HepG2 (cell line): Measurements from ENCODE around the gene MVP. TPM values are rescaled to one million over a fixed set of nuclear protein-coding genes. Genes with fewer than 3 reads are reported as not detected.

Experiments
- ATAC-seq: fragments of 200-7000 bp; cut with Tn5 transposase; 3 replicates; pipeline ENCODE4 v1.9.1; 2020; ENCODE audit warnings: mild to moderate bottlenecking, moderate library complexity
- BruUV-seq: library from RNA; stranded (reverse); fragments of 400-500 nt; replicated peaks from 2 replicates; lab custom pipeline; 2021; lab: Mats Ljungman, UMichigan
- CTCF ChIA-PET: fragments of 300-600 bp; formaldehyde crosslinking; extraction: SDS; loops from one replicate; lab custom pipeline; 2021; ENCODE audit warnings: low total read pairs, inconsistent platforms, low intra/inter-chr PET ratio; lab: Yijun Ruan, JAX
- POLR2A ChIA-PET: fragments of 350-600 bp; sonication (Branson Sonifier 250); formaldehyde crosslinking; loops from one replicate; lab custom pipeline; 2020; ENCODE audit warnings: antibody characterized with exemption, inconsistent platforms; lab: Yijun Ruan, JAX
- DNase-seq: peaks from one replicate; pipeline ENCODE4 v3.0.0-alpha.2; 2015; ENCODE audit warnings: low spot score
- FAIRE-seq: peaks from 3 replicates; lab custom pipeline; 2011; peaks lifted over from hg19 to GRCh38; lab: Jason Lieb, UNC
- H2AFZ ChIP-seq: one replicate; pipeline ENCODE4 v1.6.1; 2011; ENCODE audit warnings: low read length, inconsistent platforms
- H3K27ac ChIP-seq: fragments of 300-600 bp; 3 replicates; pipeline ENCODE4 v1.8.0; 2011; ENCODE audit warnings: mixed run types, mild to moderate bottlenecking, mixed read lengths, low read length, inconsistent platforms; ENCODE audit not compliant: insufficient read depth; ENCODE audit errors: extremely low read length
- H3K27me3 ChIP-seq, 2 experiments: fragments of 200-600 bp in 1 of 2; 2 replicates in 1 of 2; 3 replicates in 1 of 2; pipeline versions ENCODE4 v1.6.0 to v1.8.0; 2011; ENCODE audit warnings: low read length in 2 of 2, mild to moderate bottlenecking in 2 of 2, moderate library complexity in 2 of 2, inconsistent platforms in 1 of 2; ENCODE audit not compliant: insufficient read depth in 2 of 2, control insufficient read depth in 1 of 2
- H3K36me3 ChIP-seq, 2 experiments: fragments of 200-600 bp in 1 of 2; replicated peaks in 1 of 2; 2 replicates in 1 of 2; 3 replicates in 1 of 2; pipeline versions ENCODE4 v1.5.1 to v1.8.0; 2011; ENCODE audit warnings: low read length in 2 of 2, inconsistent platforms in 1 of 2; ENCODE audit not compliant: insufficient read depth in 2 of 2, control insufficient read depth in 1 of 2
- H3K4me1 ChIP-seq: 2 replicates; pipeline ENCODE4 v1.5.1; 2012; ENCODE audit warnings: low read length, inconsistent platforms; ENCODE audit not compliant: insufficient read depth
- H3K4me2 ChIP-seq: 2 replicates; pipeline ENCODE4 v1.6.0; 2011; ENCODE audit warnings: low read depth, low read length, inconsistent platforms
- H3K4me3 ChIP-seq, 3 experiments: fragments of 200-600 bp in 1 of 3; sonication (generic), shearing (Covaris generic) in 1 of 3; replicated peaks in 1 of 3; 2 replicates each; pipeline ENCODE4 v1.5.1; 2011 to 2016; ENCODE audit warnings: low read length in 3 of 3, inconsistent platforms in 2 of 3, low read depth in 2 of 3, mild to moderate bottlenecking in 2 of 3, control low read depth in 1 of 3, mixed read lengths in 1 of 3; ENCODE audit not compliant: insufficient read depth in 1 of 3
- H3K79me2 ChIP-seq: one replicate; pipeline ENCODE4 v1.6.1; 2011; ENCODE audit warnings: low read length, inconsistent platforms; ENCODE audit not compliant: insufficient read depth
- H3K9ac ChIP-seq: 2 replicates; pipeline ENCODE4 v1.6.0; 2011; ENCODE audit warnings: mild to moderate bottlenecking, low read depth, low read length, inconsistent platforms; ENCODE audit not compliant: insufficient read depth
- H3K9me3 ChIP-seq: 2 replicates; pipeline ENCODE4 v1.5.1; 2012; ENCODE audit warnings: mild to moderate bottlenecking, low read length
- H4K20me1 ChIP-seq: 2 replicates; pipeline ENCODE4 v1.6.0; 2011; ENCODE audit warnings: inconsistent platforms, mild to moderate bottlenecking, low read length, moderate library complexity; ENCODE audit not compliant: insufficient read depth
- AHR ChIP-seq: IDR thresholded peaks from 2 replicates; pipeline ENCODE4 v1.6.1; 2018; ENCODE audit warnings: missing genetic modification reagents, missing compliant biosample characterization
- ARNTL ChIP-seq: sonication (generic); formaldehyde crosslinking; IDR thresholded peaks from 2 replicates; pipeline ENCODE4 v1.4.0; 2020; ENCODE audit warnings: mild to moderate bottlenecking, missing genetic modification reagents
- CCDC6 ChIP-seq: sonication (generic); formaldehyde crosslinking; IDR thresholded peaks from 2 replicates; pipeline ENCODE4 v1.8.1; 2022; ENCODE audit warnings: mild to moderate bottlenecking, missing genetic modification reagents, moderate library complexity
- FOXP4 ChIP-seq: sonication (generic); formaldehyde crosslinking; IDR thresholded peaks from 2 replicates; pipeline ENCODE4 v1.4.0; 2020; ENCODE audit warnings: missing genetic modification reagents
- MLXIP ChIP-seq: sonication (generic); formaldehyde crosslinking; IDR thresholded peaks from 2 replicates; pipeline ENCODE4 v1.9.0; 2021; ENCODE audit warnings: missing genetic modification reagents, borderline replicate concordance
- NR2F1 ChIP-seq, 2 experiments: fragments of 450-650 bp in 1 of 2; formaldehyde crosslinking in 1 of 2; IDR thresholded peaks; 2 replicates each; pipeline versions ENCODE4 v1.5.0 to v1.6.1; 2016 to 2020; ENCODE audit warnings: mild to moderate bottlenecking in 1 of 2, missing compliant biosample characterization in 1 of 2, missing genetic modification reagents in 1 of 2, moderate library complexity in 1 of 2
- SCMH1 ChIP-seq: sonication (generic); formaldehyde crosslinking; IDR thresholded peaks from 2 replicates; pipeline ENCODE4 v1.9.0; 2021; ENCODE audit warnings: missing genetic modification reagents, mild to moderate bottlenecking, borderline replicate concordance
- THRA ChIP-seq: sonication (generic); formaldehyde crosslinking; IDR thresholded peaks from 2 replicates; pipeline ENCODE4 v1.4.0; 2020; ENCODE audit warnings: missing genetic modification reagents, borderline replicate concordance
- ZKSCAN8 ChIP-seq: IDR thresholded peaks from 2 replicates; pipeline ENCODE4 v1.6.1; 2016; ENCODE audit warnings: borderline replicate concordance, missing genetic modification reagents, missing compliant biosample characterization
- ZNF136 ChIP-seq: sonication (generic); formaldehyde crosslinking; IDR thresholded peaks from 2 replicates; pipeline ENCODE4 v1.8.1; 2022; ENCODE audit warnings: low read depth, mild to moderate bottlenecking, moderate library complexity, missing genetic modification reagents
- ZNF441 ChIP-seq: sonication (generic); formaldehyde crosslinking; IDR thresholded peaks from 2 replicates; pipeline ENCODE4 v1.7.0; 2021; ENCODE audit warnings: missing genetic modification reagents, borderline replicate concordance
- WGBS: methylation state at CpG from one replicate; pipeline ENCODE4 v1.1.6; 2017; ENCODE audit warnings: low lambda C conversion rate; 5-methylcytosine and 5-hydroxymethylcytosine counted together
- in situ Hi-C: cut with HindIII; loops from 2 replicates; pipeline ENCODE4 v1.10.0; 2017; ENCODE audit warnings: low pct_unique_long_range_greater_than_20kb; ENCODE audit not compliant: extremely low pct_ligation_motif_present
- intact Hi-C: fragments of 100-400 bp; cut with micrococcal nuclease; formaldehyde crosslinking; loops from one replicate; pipeline ENCODE4 v1.10.0; 2022; ENCODE audit not compliant: unreplicated experiment
- polyA plus RNA-seq, 8 experiments: library from polyadenylated mRNA; depleted of rRNA in 3 of 8; stranded (reverse) in 7 of 8; unstranded in 1 of 8; fragments of >200 nt; fragmentation: Illumina TruSeq in 4 of 8; extraction: Trizol in 4 of 8; gene quantifications; 2 replicates each; pipeline versions ENCODE4 v1.2.1 to v1.2.3, GENCODE V29; 2011 to 2016; ENCODE audit warnings: low read depth in 4 of 8, missing spikeins in 1 of 8, mixed read lengths in 1 of 8; ENCODE audit not compliant: insufficient read depth in 1 of 8
- total RNA-seq, 5 experiments: library from RNA; depleted of rRNA; stranded (reverse); fragments of >200 nt; fragmentation: Illumina TruSeq; extraction: Trizol; gene quantifications; 2 replicates each; pipeline ENCODE4 v1.2.3, GENCODE V29; 2016; ENCODE audit warnings: low read depth in 1 of 5

Gene MVP
- total and polyA plus RNA-seq, 2 of the 13 experiments (the other 11 are each of a cell fraction or from before 2014, with no cell fraction given) = 22.9 to 43.5 TPM

- H3K4me1 ChIP-seq = no peaks in the 10 kb centered on the region
- H3K36me3 ChIP-seq = peaks cover 0 to 4% of the 10 kb centered on the region in 2 experiments; a peak in 2 of 5 replicates
- no peaks in the 10 kb centered on the region for H3K79me2 ChIP-seq
- no peaks in the 10 kb centered on the region for H4K20me1 ChIP-seq
- TF ChIP-seq CCDC6 (CRISPR knock-in tag) (no peak), ARNTL (no peak), THRA (CRISPR knock-in tag) (no peak), ZKSCAN8 (no peak), FOXP4 (CRISPR knock-in tag) (no peak), NR2F1 (CRISPR knock-in tag; IDR thresholded peaks at IDR 0.05) (no peak), ZNF136 (CRISPR knock-in tag) (no peak), MLXIP (CRISPR knock-in tag) (no peak), ZNF441 (CRISPR knock-in tag) (no peak), AHR (CRISPR knock-in tag) (no peak), SCMH1 (no peak)
- POLR2A ChIA-PET = interaction anchor here (0.7 to 2.3 kb wide), 5 partner anchors 9 to 45 kb away, joined by 3 to 5 read pairs (median 3); partner anchors contain the start of genes ASPHD1, CDIPT, PAGR1 and SEZ6L2
- CTCF ChIA-PET = no interaction called here
- H3K9ac ChIP-seq = no peak overlapping the region
- no peaks in the 10 kb centered on the region for H3K27me3 ChIP-seq
- 61% methylated on average over 5 of the region's 5 CpGs for WGBS
- FAIRE-seq = no peak
- intact Hi-C loops (no loop called here), in situ Hi-C loops (no loop called here)
- H3K9me3 ChIP-seq = no peaks in the 10 kb centered on the region
- H3K27ac ChIP-seq = no peak overlapping the region
- ATAC-seq = peak; percentile 54
- no peak overlapping the region for H3K4me3 ChIP-seq
- no peak overlapping the region for H2AFZ ChIP-seq
- no peak overlapping the region for H3K4me2 ChIP-seq
- no TSS peak for BruUV-seq
- DNase-seq = no peak
Observed at GRCh38 chr16:29854520-29855100, 34.3 kb downstream of the MVP start.
